B cell (primary cell): ENCODE results near the gene MC1R. TPM values are rescaled to one million over a fixed set of nuclear protein-coding genes. Genes with fewer than 3 reads are reported as not detected.

Experiments
- ATAC-seq: fragments of 200-7000 bp; cut with Tn5 transposase; one replicate; pipeline ENCODE4 v1.10.0; 2021; ENCODE audit warnings: low read depth, mild to moderate bottlenecking, moderate number of reproducible peaks, moderate library complexity
- CTCF ChIA-PET: fragments of 350-600 bp; sonication (Branson Sonifier 250); formaldehyde crosslinking; loops from one replicate; lab custom pipeline; 2021; ENCODE audit warnings: antibody characterized with exemption, inconsistent platforms; lab: Charles Lee
- POLR2A ChIA-PET: fragments of 350-600 bp; sonication (Branson Sonifier 250); formaldehyde crosslinking; loops from one replicate; lab custom pipeline; 2021; ENCODE audit warnings: antibody characterized with exemption; lab: Charles Lee
- DNase-seq: peaks from one replicate; pipeline ENCODE4 v3.0.0; 2013
- H2AFZ ChIP-seq: 2 replicates; pipeline ENCODE4 v1.6.1; 2012; ENCODE audit warnings: mild to moderate bottlenecking, low read depth, low read length; ENCODE audit not compliant: insufficient read depth, poor library complexity, severe bottlenecking
- H3K27ac ChIP-seq, 2 donors: 1 replicate in 1 of 2; 2 replicates in 1 of 2; pipeline ENCODE4 v1.5.1; 2012 to 2013; ENCODE audit warnings: low read length in 2 of 2, mild to moderate bottlenecking in 2 of 2, moderate library complexity in 1 of 2
- H3K27me3 ChIP-seq, 4 experiments: fragments of 200-600 bp in 1 of 4; sonication (generic) in 1 of 4; replicated peaks in 1 of 4; 1 replicate in 2 of 4; 2 replicates in 2 of 4; pipeline versions ENCODE4 v1.6.1 to v1.7.0; 2013 to 2016; ENCODE audit warnings: low read length in 3 of 4, mild to moderate bottlenecking in 2 of 4, mixed read lengths in 1 of 4, moderate library complexity in 1 of 4; ENCODE audit not compliant: insufficient read depth in 4 of 4, control insufficient read depth in 3 of 4; ENCODE audit errors: control extremely low read depth in 1 of 4
- H3K36me3 ChIP-seq, 2 experiments: replicated peaks in 1 of 2; 1 replicate in 1 of 2; 2 replicates in 1 of 2; pipeline versions ENCODE4 v1.6.1 to v1.7.1; 2013; ENCODE audit warnings: low read length in 1 of 2; ENCODE audit not compliant: insufficient read depth in 2 of 2, control insufficient read depth in 1 of 2; ENCODE audit errors: control extremely low read depth in 1 of 2, extremely low read depth in 1 of 2
- H3K4me1 ChIP-seq, 2 donors: fragments of 200-600 bp in 1 of 2; sonication (generic) in 1 of 2; 1 replicate in 1 of 2; 2 replicates in 1 of 2; pipeline versions ENCODE4 v1.5.1 to v1.6.1; 2013 to 2017; ENCODE audit warnings: low read length in 2 of 2; ENCODE audit not compliant: control insufficient read depth in 2 of 2, insufficient read depth in 2 of 2
- H3K4me2 ChIP-seq: replicated peaks from 2 replicates; pipeline ENCODE3; 2012; ENCODE audit warnings: mild to moderate bottlenecking, low read depth, low read length; ENCODE audit not compliant: poor library complexity, severe bottlenecking
- H3K4me3 ChIP-seq, 5 experiments: fragments of 200-600 bp in 1 of 5; sonication (generic) in 1 of 5; 1 replicate in 3 of 5; 2 replicates in 2 of 5; pipeline versions ENCODE4 v1.5.1 to v1.7.0; 2011 to 2016; ENCODE audit warnings: low read length in 4 of 5, mild to moderate bottlenecking in 4 of 5, low read depth in 2 of 5, control low read depth in 1 of 5, moderate library complexity in 1 of 5; ENCODE audit not compliant: insufficient read depth in 1 of 5; ENCODE audit errors: control extremely low read depth in 1 of 5, extremely low read depth in 1 of 5
- H3K79me2 ChIP-seq: fragments of 200-600 bp; sonication (generic); one replicate; pipeline ENCODE4 v1.6.0; 2016; ENCODE audit warnings: low read length; ENCODE audit not compliant: control insufficient read depth, insufficient read depth
- H3K9ac ChIP-seq: fragments of 200-600 bp; sonication (generic); 2 replicates; pipeline ENCODE4 v1.6.1; 2017; ENCODE audit warnings: mild to moderate bottlenecking, low read length, moderate library complexity
- H3K9me3 ChIP-seq, 3 donors: one replicate each; pipeline versions ENCODE4 v1.6.1 to v1.7.1; 2013; ENCODE audit warnings: low read length in 2 of 3; ENCODE audit not compliant: control insufficient read depth in 2 of 3, insufficient read depth in 1 of 3; ENCODE audit errors: control extremely low read depth in 1 of 3
- H4K20me1 ChIP-seq: 2 replicates; pipeline ENCODE4 v1.6.0; 2012; ENCODE audit warnings: mild to moderate bottlenecking, low read length; ENCODE audit not compliant: insufficient read depth, control insufficient read depth, poor library complexity, severe bottlenecking
- H3K27ac Mint-ChIP-seq: one replicate; pipeline ENCODE4 v1.8.0; 2021; ENCODE audit warnings: mixed read lengths
- H3K27me3 Mint-ChIP-seq: one replicate; pipeline ENCODE4 v1.8.0; 2021; ENCODE audit warnings: mixed read lengths
- H3K4me1 Mint-ChIP-seq: one replicate; pipeline ENCODE4 v1.8.0; 2021; ENCODE audit warnings: mixed read lengths
- H3K4me3 Mint-ChIP-seq: one replicate; pipeline ENCODE4 v1.8.0; 2021; ENCODE audit warnings: mixed read lengths
- H3K9me3 Mint-ChIP-seq: one replicate; pipeline ENCODE4 v1.8.0; 2022; ENCODE audit warnings: mixed read lengths; ENCODE audit not compliant: insufficient read depth
- EZH2 ChIP-seq: IDR thresholded peaks from 2 replicates; pipeline ENCODE4 v1.6.1; 2012; ENCODE audit warnings: borderline replicate concordance, low read depth, mild to moderate bottlenecking, moderate library complexity, low read length; ENCODE audit not compliant: insufficient read depth, poor library complexity, severe bottlenecking
- WGBS: methylation state at CpG from one replicate; pipeline ENCODE4 v1.1.5; 2013; ENCODE audit warnings: missing lambda C conversion rate; ENCODE audit not compliant: insufficient coverage; 5-methylcytosine and 5-hydroxymethylcytosine counted together
- intact Hi-C: fragments of 100-400 bp; cut with micrococcal nuclease; formaldehyde crosslinking; loops from one replicate; pipeline ENCODE4 v1.10.0; 2022
- polyA plus RNA-seq: library from polyadenylated mRNA; depleted of rRNA; stranded (reverse); fragments of >200 nt; gene quantifications from 2 replicates; pipeline ENCODE4 v1.2.3, GENCODE V29; 2012
- total RNA-seq, 2 donors: library from RNA; stranded (reverse); fragments of 120-200 nt in 1 of 2; gene quantifications; 1 replicate in 1 of 2; 2 replicates in 1 of 2; pipeline versions ENCODE4 v1.2.3 to v1.2.4, GENCODE V29; 2013 to 2022
- TF ChIP-seq, protein P1 (sequence below): fragments of 200-600 bp; IDR thresholded peaks from one replicate; pipeline ENCODE4 v1.8.0; 2022; ENCODE audit warnings: antibody characterized with exemption, mild to moderate bottlenecking

Gene MC1R
- total and polyA plus RNA-seq, 2 donors (not counting 1 experiment from before 2014, with no cell fraction given): 13.2 to 15.2 TPM

DNA sequence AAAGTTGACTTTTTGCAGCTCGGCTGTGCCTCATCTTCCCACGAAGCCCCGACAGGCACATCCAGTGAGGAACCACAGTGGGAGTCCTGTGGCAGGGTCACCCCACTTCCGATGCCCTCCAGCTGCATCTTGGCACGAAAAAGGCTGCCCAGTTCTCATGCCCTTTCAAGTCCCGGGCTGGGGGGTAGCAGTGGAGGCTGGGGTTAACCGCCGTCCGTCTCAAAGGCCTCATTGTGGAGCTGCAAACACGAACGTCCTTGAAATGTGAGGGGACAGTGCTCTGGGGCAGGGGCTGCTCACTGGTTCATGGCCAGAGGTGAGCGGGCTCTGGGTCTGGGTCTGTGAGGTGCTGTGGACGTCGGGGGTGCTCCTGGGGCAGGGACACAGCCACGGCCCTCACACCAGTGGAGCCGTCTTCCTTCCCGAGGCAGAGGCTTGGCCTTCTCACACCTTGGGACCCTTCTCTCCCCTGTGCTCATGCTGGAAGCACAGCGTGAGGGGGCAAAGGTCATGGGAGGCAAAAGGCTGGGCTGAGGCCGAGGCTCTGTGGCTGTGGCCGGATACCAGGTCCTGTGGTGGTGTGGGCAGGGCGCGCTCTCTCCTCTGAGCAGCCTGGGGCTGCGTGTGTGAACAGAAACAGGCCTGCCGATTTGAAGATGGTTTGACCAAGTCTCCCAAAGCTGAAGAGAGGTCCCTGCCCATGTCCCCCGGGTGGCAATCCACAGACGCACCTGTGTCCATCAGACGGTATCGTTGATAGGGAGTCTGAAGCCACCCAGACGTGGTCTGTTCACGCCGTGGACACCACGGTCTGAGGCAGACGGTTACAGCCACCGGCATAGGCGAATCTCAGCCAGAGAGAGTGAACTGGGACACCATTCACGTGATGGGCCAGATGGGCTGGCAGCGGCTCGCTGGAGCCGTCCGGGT lies 3.1 kb upstream of the MC1R start:
- TF ChIP-seq, protein P1, sequence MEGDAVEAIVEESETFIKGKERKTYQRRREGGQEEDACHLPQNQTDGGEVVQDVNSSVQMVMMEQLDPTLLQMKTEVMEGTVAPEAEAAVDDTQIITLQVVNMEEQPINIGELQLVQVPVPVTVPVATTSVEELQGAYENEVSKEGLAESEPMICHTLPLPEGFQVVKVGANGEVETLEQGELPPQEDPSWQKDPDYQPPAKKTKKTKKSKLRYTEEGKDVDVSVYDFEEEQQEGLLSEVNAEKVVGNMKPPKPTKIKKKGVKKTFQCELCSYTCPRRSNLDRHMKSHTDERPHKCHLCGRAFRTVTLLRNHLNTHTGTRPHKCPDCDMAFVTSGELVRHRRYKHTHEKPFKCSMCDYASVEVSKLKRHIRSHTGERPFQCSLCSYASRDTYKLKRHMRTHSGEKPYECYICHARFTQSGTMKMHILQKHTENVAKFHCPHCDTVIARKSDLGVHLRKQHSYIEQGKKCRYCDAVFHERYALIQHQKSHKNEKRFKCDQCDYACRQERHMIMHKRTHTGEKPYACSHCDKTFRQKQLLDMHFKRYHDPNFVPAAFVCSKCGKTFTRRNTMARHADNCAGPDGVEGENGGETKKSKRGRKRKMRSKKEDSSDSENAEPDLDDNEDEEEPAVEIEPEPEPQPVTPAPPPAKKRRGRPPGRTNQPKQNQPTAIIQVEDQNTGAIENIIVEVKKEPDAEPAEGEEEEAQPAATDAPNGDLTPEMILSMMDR: no peak
- no peak for TF ChIP-seq EZH2
- ATAC-seq (no peak), DNase-seq (no peak)
- POLR2A ChIA-PET: no interaction called here
- Histone ChIP-seq H2AFZ (no peak overlapping the region), H3K9ac (no peak overlapping the region), H3K4me1 (peaks cover 19 to 23% of the 10 kb centered on the region in 2 donors), H3K4me2 (no peak overlapping the region), H4K20me1 (peaks cover 10% of the 10 kb centered on the region), H3K27me3 (peaks cover 0 to 22% (median 10%) of the 10 kb centered on the region in 4 experiments), H3K36me3 (peaks cover 0 to 7% of the 10 kb centered on the region in 2 experiments), H3K79me2 (no peaks in the 10 kb centered on the region), H3K27ac (no peak overlapping the region), H3K9me3 (peaks cover 0 to 5% (median 0%) of the 10 kb centered on the region in 3 donors), H3K4me3 (no peak overlapping the region)
- Mint-ChIP-seq H3K27me3 (peaks cover 13% of the 10 kb centered on the region), H3K4me3 (no peak overlapping the region), H3K27ac (no peak overlapping the region), H3K4me1 (peaks cover 20% of the 10 kb centered on the region), H3K9me3 (no peaks in the 10 kb centered on the region)
- WGBS: 95% methylated on average over 39 of the region's 40 CpGs
- CTCF ChIA-PET: interaction anchor here (0.7 kb wide), 1 partner anchor 29 kb away, joined by 4 read pairs; no protein-coding TSS in a partner anchor
- intact Hi-C loops: no loop called here
